Hepatocyte (in vitro differentiated cells): ENCODE results near the gene ATG10. TPM values are rescaled to one million over a fixed set of nuclear protein-coding genes. Genes with fewer than 3 reads are reported as not detected.

Source experiments
- DNase-seq: peaks from one replicate; pipeline ENCODE4 v3.0.0-alpha.2; 2016; ENCODE audit warnings: low spot score
- H2AFZ ChIP-seq: fragments of 200-600 bp; sonication (generic); 2 replicates; pipeline ENCODE4 v1.6.0; 2016; ENCODE audit warnings: antibody characterized with exemption, mild to moderate bottlenecking
- H3K27ac ChIP-seq: fragments of 200-600 bp; sonication (generic); 2 replicates; pipeline ENCODE4 v1.5.1; 2016; ENCODE audit warnings: mild to moderate bottlenecking
- H3K27me3 ChIP-seq: fragments of 200-600 bp; sonication (generic); 2 replicates; pipeline ENCODE4 v1.6.1; 2016
- H3K36me3 ChIP-seq: fragments of 200-600 bp; sonication (generic); replicated peaks from 2 replicates; pipeline ENCODE4 v1.5.1; 2016; ENCODE audit warnings: low read depth; ENCODE audit not compliant: insufficient read depth
- H3K4me1 ChIP-seq: fragments of 200-600 bp; sonication (generic); 2 replicates; pipeline ENCODE4 v1.5.1; 2016; ENCODE audit warnings: mild to moderate bottlenecking, moderate library complexity; ENCODE audit not compliant: insufficient read depth
- H3K4me2 ChIP-seq: fragments of 200-600 bp; sonication (generic); 2 replicates; pipeline ENCODE4 v1.6.0; 2016
- H3K4me3 ChIP-seq: fragments of 200-600 bp; sonication (generic); 2 replicates; pipeline ENCODE4 v1.5.1; 2016; ENCODE audit warnings: mild to moderate bottlenecking
- H3K79me2 ChIP-seq: fragments of 200-600 bp; sonication (generic); 2 replicates; pipeline ENCODE4 v1.6.0; 2017; ENCODE audit warnings: mild to moderate bottlenecking
- H3K9me2 ChIP-seq: fragments of 200-600 bp; sonication (generic); replicated peaks from 2 replicates; pipeline ENCODE4 v1.6.0; 2017; ENCODE audit warnings: mild to moderate bottlenecking; ENCODE audit not compliant: insufficient read depth
- H3K9me3 ChIP-seq: fragments of 200-600 bp; sonication (generic); 2 replicates; pipeline ENCODE4 v1.5.1; 2016; ENCODE audit warnings: low read depth, mild to moderate bottlenecking
- H4K20me1 ChIP-seq: fragments of 200-600 bp; sonication (generic); 2 replicates; pipeline ENCODE4 v1.6.0; 2016; ENCODE audit warnings: mild to moderate bottlenecking; ENCODE audit not compliant: insufficient read depth, poor library complexity, severe bottlenecking
- EZH2 ChIP-seq: fragments of 200-600 bp; sonication (generic); IDR thresholded peaks from 2 replicates; pipeline ENCODE4 v1.6.1; 2016; ENCODE audit warnings: antibody characterized with exemption, mild to moderate bottlenecking, borderline replicate concordance
- EZH2phosphoT487 ChIP-seq: fragments of 200-600 bp; sonication (generic); IDR thresholded peaks from one replicate; pipeline ENCODE4 v1.6.1; 2018; ENCODE audit warnings: antibody characterized with exemption, mild to moderate bottlenecking, low read depth, moderate library complexity; ENCODE audit not compliant: unreplicated experiment, severe bottlenecking
- WGBS: methylation state at CpG from one replicate; pipeline ENCODE4 v1.1.6; 2016; ENCODE audit warnings: low lambda C conversion rate; ENCODE audit errors: missing lambda C conversion rate; 5-methylcytosine and 5-hydroxymethylcytosine counted together
- polyA plus RNA-seq: library from polyadenylated mRNA; unstranded; fragments of >200 nt; fragmentation: Nextera tagmentation; extraction: Ambion mirVana; gene quantifications from 2 replicates; pipeline ENCODE4 v1.2.1, GENCODE V29; 2016
- total RNA-seq: library from RNA; depleted of rRNA; stranded (reverse); fragments of >200 nt; gene quantifications from 2 replicates; pipeline ENCODE4 v1.2.3, GENCODE V29; 2014
- TF ChIP-seq, protein P1 (sequence below): fragments of 200-600 bp; sonication (generic); IDR thresholded peaks from 2 replicates; pipeline ENCODE4 v1.5.1; 2016; ENCODE audit warnings: antibody characterized with exemption, mild to moderate bottlenecking; ENCODE audit not compliant: poor library complexity

ATG10 gene
- total and polyA plus RNA-seq, 2 experiments from 2014 or later = 11.8 to 13.0 TPM

DNA sequence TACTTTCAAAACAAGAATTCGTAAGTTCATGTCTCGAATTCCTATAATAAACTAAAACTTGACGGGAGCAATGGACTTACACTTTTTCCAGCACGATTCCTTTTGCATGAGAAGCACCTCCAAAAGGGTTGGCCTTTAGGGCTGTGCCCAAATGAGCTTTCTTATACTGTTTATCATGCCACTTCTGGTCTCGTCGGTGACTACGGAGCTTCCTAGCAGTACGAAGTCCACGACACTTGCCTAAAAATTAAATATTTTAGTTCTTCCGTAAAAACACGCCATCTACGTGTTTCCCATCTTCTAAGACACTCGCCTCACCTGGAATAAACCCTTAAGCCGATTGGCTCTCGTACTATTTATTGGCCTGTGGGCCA lies 305.8 kb downstream of the ATG10 start:
- peak overlapping the region; percentile 66 for H2AFZ ChIP-seq

DNA sequence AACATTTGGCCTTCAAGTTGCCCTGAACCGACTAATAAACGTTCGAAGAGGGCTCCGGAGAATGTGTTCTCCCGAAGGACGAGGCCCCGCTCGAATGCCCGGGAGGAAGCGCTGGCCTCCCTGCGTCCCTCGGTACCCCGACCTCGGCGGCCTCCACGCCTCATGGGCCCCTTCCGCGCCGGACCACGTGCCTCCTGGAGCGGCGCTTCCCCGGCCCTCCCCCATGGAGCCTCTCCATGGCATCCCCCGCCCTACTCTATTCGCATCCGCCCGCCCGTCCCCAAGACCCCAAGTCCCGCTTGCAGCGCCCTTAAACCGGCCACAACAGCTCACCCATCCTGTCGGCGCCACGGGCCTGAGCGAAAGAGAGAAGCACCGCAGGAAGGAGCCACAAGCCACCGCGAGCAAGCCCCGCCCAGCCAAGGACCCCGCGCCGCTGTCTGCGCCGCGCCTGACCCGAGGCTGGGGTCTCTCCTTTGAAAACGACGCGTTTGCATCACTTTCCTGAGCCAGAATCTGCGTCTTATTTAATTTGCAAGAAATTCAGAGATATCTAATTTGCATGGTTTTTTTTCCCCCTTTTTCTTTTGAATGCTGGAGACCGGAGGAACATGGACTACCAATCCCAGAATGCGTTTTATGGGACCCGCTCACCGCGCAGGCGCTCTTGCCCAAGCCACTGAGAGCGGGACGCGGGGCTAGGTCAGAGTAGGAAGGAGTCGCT lies 306.3 kb downstream of the ATG10 start, which contains the start of gene RPS23:
TSS of gene RPS23 (minus strand) at position 368 of the 724 bp plus-strand sequence. CDS start at position 337, 31 bp downstream.
- Histone ChIP-seq H3K4me2 (peak within 1 kb of the TSS; percentile 83), H3K27me3 (no peaks in the 10 kb centered on the region), H3K4me3 (peak within 1 kb of the TSS; percentile 38), H4K20me1 (no peaks in the 10 kb centered on the region), H2AFZ (peak within 1 kb of the TSS; percentile 66), H3K9me3 (no peaks in the 10 kb centered on the region), H3K27ac (peak within 1 kb of the TSS; percentile 87), H3K79me2 (peaks cover 31% of the 10 kb centered on the region), H3K9me2 (no peaks in the 10 kb centered on the region), H3K4me1 (peaks cover 8% of the 10 kb centered on the region), H3K36me3 (no peaks in the 10 kb centered on the region)
- TF ChIP-seq EZH2 = no peak
- TF ChIP-seq, protein P1, sequence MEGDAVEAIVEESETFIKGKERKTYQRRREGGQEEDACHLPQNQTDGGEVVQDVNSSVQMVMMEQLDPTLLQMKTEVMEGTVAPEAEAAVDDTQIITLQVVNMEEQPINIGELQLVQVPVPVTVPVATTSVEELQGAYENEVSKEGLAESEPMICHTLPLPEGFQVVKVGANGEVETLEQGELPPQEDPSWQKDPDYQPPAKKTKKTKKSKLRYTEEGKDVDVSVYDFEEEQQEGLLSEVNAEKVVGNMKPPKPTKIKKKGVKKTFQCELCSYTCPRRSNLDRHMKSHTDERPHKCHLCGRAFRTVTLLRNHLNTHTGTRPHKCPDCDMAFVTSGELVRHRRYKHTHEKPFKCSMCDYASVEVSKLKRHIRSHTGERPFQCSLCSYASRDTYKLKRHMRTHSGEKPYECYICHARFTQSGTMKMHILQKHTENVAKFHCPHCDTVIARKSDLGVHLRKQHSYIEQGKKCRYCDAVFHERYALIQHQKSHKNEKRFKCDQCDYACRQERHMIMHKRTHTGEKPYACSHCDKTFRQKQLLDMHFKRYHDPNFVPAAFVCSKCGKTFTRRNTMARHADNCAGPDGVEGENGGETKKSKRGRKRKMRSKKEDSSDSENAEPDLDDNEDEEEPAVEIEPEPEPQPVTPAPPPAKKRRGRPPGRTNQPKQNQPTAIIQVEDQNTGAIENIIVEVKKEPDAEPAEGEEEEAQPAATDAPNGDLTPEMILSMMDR = no peak
- no peak for TF ChIP-seq EZH2phosphoT487
- 2% methylated on average over 58 of the region's 60 CpGs for WGBS
- peak; percentile 95 for DNase-seq

More for the DNA sequence above, 305.8 kb downstream of the ATG10 start:
- H3K79me2 ChIP-seq = peaks cover 31% of the 10 kb centered on the region
- H3K9me2 ChIP-seq = no peaks in the 10 kb centered on the region
- H4K20me1 ChIP-seq = no peaks in the 10 kb centered on the region
- H3K4me1 ChIP-seq = peaks cover 8% of the 10 kb centered on the region
- no peak for TF ChIP-seq EZH2phosphoT487
- peak overlapping the region; percentile 38 for H3K4me3 ChIP-seq
- H3K4me2 ChIP-seq = peak overlapping the region; percentile 83
- no peaks in the 10 kb centered on the region for H3K27me3 ChIP-seq
- no peaks in the 10 kb centered on the region for H3K9me3 ChIP-seq
- DNase-seq = no peak
- no peaks in the 10 kb centered on the region for H3K36me3 ChIP-seq
- WGBS = 2% methylated on average over 15 of the region's 15 CpGs
- peak overlapping the region; percentile 87 for H3K27ac ChIP-seq

DNA sequence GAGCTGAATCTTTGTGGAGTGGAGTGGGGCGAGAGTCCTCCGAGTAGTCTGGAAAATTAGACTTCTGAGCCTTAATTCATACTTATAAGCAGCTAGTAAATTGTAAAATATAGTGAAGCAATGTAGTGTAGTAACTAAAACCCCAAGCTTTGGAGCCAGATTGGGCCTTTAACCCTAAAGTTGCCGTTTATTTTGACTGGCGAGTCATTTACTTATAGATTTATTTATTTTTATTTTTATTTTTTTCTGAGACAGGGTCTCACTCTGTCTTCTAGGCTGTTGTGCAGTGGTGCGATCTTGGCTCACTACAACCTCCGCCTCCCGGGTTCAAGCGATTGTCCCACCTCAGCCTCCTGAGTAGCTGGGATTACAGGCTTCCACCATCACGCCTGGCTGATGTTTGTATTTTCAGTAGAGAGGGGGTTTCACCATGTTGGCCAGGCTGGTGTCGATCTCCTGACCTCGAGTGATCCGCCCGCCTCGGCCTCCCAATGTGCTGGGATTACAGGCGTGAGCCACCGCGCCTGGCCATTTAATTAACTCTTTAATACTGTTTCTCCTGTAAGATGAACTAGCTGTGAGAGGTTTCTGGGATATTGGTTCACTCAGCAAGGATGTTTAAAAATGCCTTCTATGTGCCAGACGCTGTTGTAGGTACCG lies 307.0 kb downstream of the ATG10 start:
- 65% methylated on average over 19 of the region's 19 CpGs for WGBS
- Histone ChIP-seq H3K9me3 (no peaks in the 10 kb centered on the region), H3K79me2 (peaks cover 31% of the 10 kb centered on the region), H4K20me1 (no peaks in the 10 kb centered on the region), H3K9me2 (no peaks in the 10 kb centered on the region), H3K27me3 (no peaks in the 10 kb centered on the region), H3K36me3 (no peaks in the 10 kb centered on the region), H3K27ac (peak overlapping the region; percentile 87), H3K4me2 (peak overlapping the region; percentile 83), H3K4me3 (peak overlapping the region; percentile 38), H3K4me1 (peaks cover 8% of the 10 kb centered on the region), H2AFZ (peak overlapping the region; percentile 66)
- DNase-seq = no peak
- TF ChIP-seq, protein P1 = no peak
- TF ChIP-seq EZH2 (no peak), EZH2phosphoT487 (no peak)

DNA sequence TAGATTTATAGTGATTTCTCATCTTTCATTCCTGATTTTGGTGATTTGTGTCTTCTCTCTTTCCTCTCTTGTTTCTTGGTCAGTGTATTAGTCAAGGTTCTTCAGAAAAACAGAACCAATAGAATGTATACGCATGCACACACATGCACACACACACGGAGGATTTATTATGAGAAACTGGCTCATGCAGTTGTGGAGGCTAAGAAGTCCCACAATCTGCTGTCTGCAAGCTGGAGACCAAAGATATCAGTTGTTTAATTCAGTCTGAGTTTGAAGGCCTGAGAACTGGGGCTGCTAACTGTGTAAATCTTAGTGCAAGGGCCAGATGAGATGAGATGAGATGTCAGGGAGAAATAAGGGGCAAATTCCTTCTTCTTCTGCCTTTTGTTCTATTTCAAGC lies 312.1 kb downstream of the ATG10 start:
- DNase-seq = no peak
- WGBS = 91% methylated on average over 2 of the region's 2 CpGs
- no peaks in the 10 kb centered on the region for H3K4me1 ChIP-seq
- no peak overlapping the region for H2AFZ ChIP-seq
- no peak overlapping the region for H3K4me3 ChIP-seq
- H4K20me1 ChIP-seq = no peaks in the 10 kb centered on the region
- no peaks in the 10 kb centered on the region for H3K9me2 ChIP-seq
- peaks cover 2% of the 10 kb centered on the region for H3K79me2 ChIP-seq
- TF ChIP-seq, protein P1 = no peak
- H3K4me2 ChIP-seq = no peak overlapping the region
- no peak overlapping the region for H3K27ac ChIP-seq
- H3K27me3 ChIP-seq = no peaks in the 10 kb centered on the region
- H3K36me3 ChIP-seq = no peaks in the 10 kb centered on the region
- no peaks in the 10 kb centered on the region for H3K9me3 ChIP-seq
